ENCODE data around the gene DPH1. TPM values are rescaled to one million over a fixed set of nuclear protein-coding genes. Genes with fewer than 3 reads are reported as not detected.
"Not testable (repeated sequence)": the region's sequence is repeated elsewhere in the genome, so short reads cannot be mapped to it uniquely, and the experiment has no call there.

The DPH1 gene
- total RNA-seq (2014; rRNA removed; shearing (Covaris generic); ENCODE audit: low replicate concordance) = 11.1 and 20.5 TPM in 2 replicates

- in situ Hi-C loops (cut with HindIII; ENCODE audit: low pct_unique_long_range_greater_than_20kb, low sequenced_read_pairs) = no loop called here
- peak; percentile 70 for DNase-seq (ENCODE audit: low read depth)
These were observed at the start of gene DPH1 for GRCh38 chr17:2029911-2030778. Gene DPH1 (plus strand): TSS chr17:2030153. CDS start chr17:2030170, 17 bp downstream.

- no peak for DNase-seq (ENCODE audit: low read depth)
- in situ Hi-C loops (cut with HindIII; ENCODE audit: low pct_unique_long_range_greater_than_20kb, low sequenced_read_pairs) = no loop called here
These were observed 49.2 kb upstream of the DPH1 start for GRCh38 chr17:1980665-1981250.

- DNase-seq (ENCODE audit: low read depth); in situ Hi-C loops (cut with HindIII; ENCODE audit: low pct_unique_long_range_greater_than_20kb, low sequenced_read_pairs): not testable (repeated sequence)
These were observed 47.1 kb upstream of the DPH1 start for GRCh38 chr17:1982793-1983366.

- in situ Hi-C loops (cut with HindIII; ENCODE audit: low pct_unique_long_range_greater_than_20kb, low sequenced_read_pairs) = no loop called here
- DNase-seq (ENCODE audit: low read depth) = no peak
These were observed 44.9 kb upstream of the DPH1 start for GRCh38 chr17:1985093-1985492.

- in situ Hi-C loops (cut with HindIII; ENCODE audit: low pct_unique_long_range_greater_than_20kb, low sequenced_read_pairs) = no loop called here
- DNase-seq (ENCODE audit: low read depth) = no peak
These were observed 44.3 kb upstream of the DPH1 start for GRCh38 chr17:1985686-1986085.

GRCh38 chr17:1986783-1987451 is 43.0 kb upstream of the DPH1 start:
- in situ Hi-C loops (cut with HindIII; ENCODE audit: low pct_unique_long_range_greater_than_20kb, low sequenced_read_pairs) = no loop called here
- DNase-seq (ENCODE audit: low read depth) = no peak

GRCh38 chr17:1989135-1989534 is 40.8 kb upstream of the DPH1 start:
- DNase-seq (ENCODE audit: low read depth) = peak; percentile 29
- in situ Hi-C loops (cut with HindIII; ENCODE audit: low pct_unique_long_range_greater_than_20kb, low sequenced_read_pairs) = no loop called here

- no peak for DNase-seq (ENCODE audit: low read depth)
- in situ Hi-C loops (cut with HindIII; ENCODE audit: low pct_unique_long_range_greater_than_20kb, low sequenced_read_pairs) = no loop called here
These were observed 37.4 kb upstream of the DPH1 start for GRCh38 chr17:1992541-1992940.

- DNase-seq (ENCODE audit: low read depth) = no peak
- in situ Hi-C loops (cut with HindIII; ENCODE audit: low pct_unique_long_range_greater_than_20kb, low sequenced_read_pairs) = no loop called here
These were observed 35.2 kb upstream of the DPH1 start for GRCh38 chr17:1994707-1995106.

- in situ Hi-C loops (cut with HindIII; ENCODE audit: low pct_unique_long_range_greater_than_20kb, low sequenced_read_pairs) = no loop called here
- no peak for DNase-seq (ENCODE audit: low read depth)
These were observed 34.5 kb upstream of the DPH1 start for GRCh38 chr17:1995321-1995892.

GRCh38 chr17:1995907-1996799 is 33.8 kb upstream of the DPH1 start:
- in situ Hi-C loops (cut with HindIII; ENCODE audit: low pct_unique_long_range_greater_than_20kb, low sequenced_read_pairs) = no loop called here

GRCh38 chr17:1996800-1997288 is 33.1 kb upstream of the DPH1 start:
- in situ Hi-C loops (cut with HindIII; ENCODE audit: low pct_unique_long_range_greater_than_20kb, low sequenced_read_pairs) = no loop called here
- DNase-seq (ENCODE audit: low read depth) = no peak

More at GRCh38 chr17:1995907-1996799, 33.8 kb upstream of the DPH1 start:
- no peak for DNase-seq (ENCODE audit: low read depth)

GRCh38 chr17:1997289-1997926 is 32.5 kb upstream of the DPH1 start:
- DNase-seq (ENCODE audit: low read depth) = peak; percentile 93
- in situ Hi-C loops (cut with HindIII; ENCODE audit: low pct_unique_long_range_greater_than_20kb, low sequenced_read_pairs) = no loop called here

GRCh38 chr17:1997927-1998742 is 31.8 kb upstream of the DPH1 start:
- peak; percentile 61 for DNase-seq (ENCODE audit: low read depth)
- in situ Hi-C loops (cut with HindIII; ENCODE audit: low pct_unique_long_range_greater_than_20kb, low sequenced_read_pairs) = no loop called here

- peak; percentile 49 for DNase-seq (ENCODE audit: low read depth)
- in situ Hi-C loops (cut with HindIII; ENCODE audit: low pct_unique_long_range_greater_than_20kb, low sequenced_read_pairs) = no loop called here
These were observed 30.2 kb upstream of the DPH1 start for GRCh38 chr17:1999557-2000251.
